GM12873 (cell line): ENCODE results near the gene GRK1.

Experiments used
- TF ChIP-seq, protein P1 (sequence below): IDR thresholded peaks from 2 replicates; pipeline ENCODE4 v1.5.1; 2012; ENCODE audit warnings: low read depth, mild to moderate bottlenecking, moderate library complexity, low read length, control low read depth; ENCODE audit not compliant: insufficient read depth; ENCODE audit errors: missing control alignments

GRK1 gene

DNA sequence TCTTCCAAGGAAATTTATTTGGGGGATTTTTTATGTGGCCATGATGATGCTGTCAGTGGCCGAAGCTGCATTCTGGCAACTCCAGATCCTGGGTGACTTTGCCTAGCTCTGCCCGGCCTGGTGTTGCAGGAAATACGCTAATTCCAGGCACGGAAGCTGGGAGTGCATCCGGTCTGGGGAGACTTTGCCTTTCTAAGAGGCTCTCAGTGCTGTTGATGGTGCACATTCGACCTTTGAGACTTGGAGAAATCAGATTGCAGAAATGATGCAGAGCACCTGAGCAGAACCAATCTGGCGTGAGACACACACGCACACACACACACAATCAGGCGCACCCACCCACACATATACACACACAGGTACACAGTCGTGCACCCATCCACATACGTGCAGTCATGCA lies 86.2 kb downstream of the GRK1 start:
- TF ChIP-seq, protein P1, sequence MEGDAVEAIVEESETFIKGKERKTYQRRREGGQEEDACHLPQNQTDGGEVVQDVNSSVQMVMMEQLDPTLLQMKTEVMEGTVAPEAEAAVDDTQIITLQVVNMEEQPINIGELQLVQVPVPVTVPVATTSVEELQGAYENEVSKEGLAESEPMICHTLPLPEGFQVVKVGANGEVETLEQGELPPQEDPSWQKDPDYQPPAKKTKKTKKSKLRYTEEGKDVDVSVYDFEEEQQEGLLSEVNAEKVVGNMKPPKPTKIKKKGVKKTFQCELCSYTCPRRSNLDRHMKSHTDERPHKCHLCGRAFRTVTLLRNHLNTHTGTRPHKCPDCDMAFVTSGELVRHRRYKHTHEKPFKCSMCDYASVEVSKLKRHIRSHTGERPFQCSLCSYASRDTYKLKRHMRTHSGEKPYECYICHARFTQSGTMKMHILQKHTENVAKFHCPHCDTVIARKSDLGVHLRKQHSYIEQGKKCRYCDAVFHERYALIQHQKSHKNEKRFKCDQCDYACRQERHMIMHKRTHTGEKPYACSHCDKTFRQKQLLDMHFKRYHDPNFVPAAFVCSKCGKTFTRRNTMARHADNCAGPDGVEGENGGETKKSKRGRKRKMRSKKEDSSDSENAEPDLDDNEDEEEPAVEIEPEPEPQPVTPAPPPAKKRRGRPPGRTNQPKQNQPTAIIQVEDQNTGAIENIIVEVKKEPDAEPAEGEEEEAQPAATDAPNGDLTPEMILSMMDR: no peak

DNA sequence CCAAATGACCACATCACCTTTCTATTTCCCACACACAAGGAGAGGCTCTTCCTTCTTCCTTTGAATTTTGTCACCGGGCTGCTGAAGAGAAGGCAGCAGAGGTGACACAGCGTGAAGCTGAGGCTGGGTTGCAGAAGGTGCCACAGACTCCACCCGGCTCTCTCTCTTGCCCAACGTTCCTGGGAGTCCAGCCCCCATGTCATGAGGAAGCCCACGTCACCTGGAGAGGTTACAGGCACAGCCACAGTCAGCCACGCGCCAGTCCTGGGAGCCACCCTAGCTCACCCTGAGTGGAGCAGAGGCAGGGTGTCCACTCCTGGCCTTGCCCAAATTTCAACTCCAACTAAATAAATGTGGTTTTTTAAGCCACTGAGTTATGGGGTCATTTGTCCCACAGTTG lies 87.2 kb downstream of the GRK1 start:
- TF ChIP-seq, protein P1: no peak

DNA sequence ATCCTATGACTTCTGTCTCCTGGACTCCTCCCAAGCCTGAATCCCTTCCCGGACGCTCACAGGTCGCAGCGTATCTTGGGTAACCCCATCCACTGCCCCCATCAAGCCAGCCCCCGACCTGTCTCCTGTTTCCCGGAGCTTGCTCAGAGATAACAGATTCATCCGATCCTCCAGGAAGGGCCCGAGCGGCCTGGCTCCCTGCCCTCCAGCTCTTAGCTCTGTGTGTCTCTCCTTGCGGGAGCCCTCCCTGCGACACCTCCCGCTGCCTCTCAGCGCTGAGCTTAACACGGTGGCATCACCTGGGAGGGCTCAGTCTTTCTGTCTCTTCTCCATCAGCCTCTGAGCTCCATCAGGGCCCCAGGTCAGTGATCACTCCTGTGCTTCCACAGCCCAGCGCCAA lies 87.7 kb downstream of the GRK1 start:
- TF ChIP-seq, protein P1: no peak

DNA sequence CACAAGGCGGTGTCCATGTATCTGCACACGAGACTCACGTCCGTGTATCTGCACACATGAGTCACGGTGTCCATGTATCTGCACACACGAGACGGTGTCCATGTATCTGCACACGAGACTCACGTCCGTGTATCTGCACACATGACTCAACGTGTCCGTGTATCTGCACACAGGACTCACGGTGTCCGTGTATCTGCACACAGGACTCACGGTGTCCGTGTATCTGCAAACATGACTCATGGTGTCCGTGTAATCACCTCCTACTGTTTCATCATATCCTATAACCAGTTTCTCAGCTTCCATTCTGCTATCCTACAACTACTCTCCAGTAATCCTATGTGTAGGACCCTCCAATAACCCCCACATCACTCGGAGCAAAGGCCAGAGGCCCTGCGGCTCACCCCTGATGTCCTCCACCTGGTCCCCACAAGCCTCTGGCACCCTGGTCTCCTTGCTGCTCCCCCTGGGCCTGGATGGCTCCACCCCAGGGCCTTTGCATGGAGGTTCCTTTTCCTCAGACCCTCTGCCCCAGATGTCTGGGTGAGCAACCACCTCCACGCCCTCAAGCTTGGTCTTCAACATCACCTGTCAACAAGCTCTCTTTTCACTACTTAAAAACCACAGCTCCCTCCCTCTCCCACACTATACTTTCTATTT lies 89.5 kb downstream of the GRK1 start:
- TF ChIP-seq, protein P1: no peak

DNA sequence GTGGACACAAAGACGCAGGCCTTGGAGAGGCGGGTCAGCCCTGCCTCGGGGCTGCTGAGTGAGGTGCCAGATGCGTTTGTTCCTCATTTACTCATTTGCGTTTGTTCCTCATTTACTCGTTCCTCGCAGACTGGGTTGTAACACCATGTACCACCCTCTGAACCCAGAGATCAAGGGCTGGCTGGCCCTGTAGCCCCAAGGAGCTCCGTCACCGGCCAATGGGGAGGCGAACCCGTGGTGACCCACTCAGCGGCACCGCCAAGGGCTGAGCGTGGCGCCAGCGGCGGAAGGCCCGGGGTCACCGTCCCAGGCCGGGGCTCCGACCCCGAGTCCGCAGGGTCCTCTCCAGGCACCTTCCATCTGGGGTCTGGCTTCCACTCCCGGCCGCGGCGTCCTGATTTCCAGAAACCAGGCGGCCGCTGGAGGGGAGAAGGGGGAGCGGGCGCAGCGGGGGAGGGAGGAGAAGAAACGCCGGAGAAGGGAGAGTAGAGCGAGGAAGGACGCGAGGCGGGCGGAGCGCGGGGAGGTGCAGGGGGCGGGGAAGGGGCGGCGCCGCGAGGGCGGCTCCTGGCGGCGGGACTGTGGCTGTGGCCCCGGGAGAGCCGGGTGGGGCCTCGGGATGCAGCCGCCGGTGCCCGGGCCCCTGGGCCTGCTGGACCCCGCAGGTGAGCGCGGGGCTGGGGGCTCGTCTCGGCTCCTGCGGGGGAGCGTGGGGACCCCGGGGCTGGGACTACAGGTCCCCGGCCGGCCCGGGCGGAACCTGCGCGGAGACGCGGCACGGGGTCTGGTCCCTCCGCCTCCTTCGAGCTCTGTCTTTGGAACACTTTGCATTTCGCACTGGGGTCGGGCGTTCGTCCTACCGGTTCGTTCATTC lies 91.9 kb downstream of the GRK1 start, which contains the start of gene TMEM255B:
Gene TMEM255B, plus strand, starts transcription at position 576 of the 874 bp plus-strand sequence. Its CDS starts 44 bp downstream, at position 620.
- TF ChIP-seq, protein P1: no peak

DNA sequence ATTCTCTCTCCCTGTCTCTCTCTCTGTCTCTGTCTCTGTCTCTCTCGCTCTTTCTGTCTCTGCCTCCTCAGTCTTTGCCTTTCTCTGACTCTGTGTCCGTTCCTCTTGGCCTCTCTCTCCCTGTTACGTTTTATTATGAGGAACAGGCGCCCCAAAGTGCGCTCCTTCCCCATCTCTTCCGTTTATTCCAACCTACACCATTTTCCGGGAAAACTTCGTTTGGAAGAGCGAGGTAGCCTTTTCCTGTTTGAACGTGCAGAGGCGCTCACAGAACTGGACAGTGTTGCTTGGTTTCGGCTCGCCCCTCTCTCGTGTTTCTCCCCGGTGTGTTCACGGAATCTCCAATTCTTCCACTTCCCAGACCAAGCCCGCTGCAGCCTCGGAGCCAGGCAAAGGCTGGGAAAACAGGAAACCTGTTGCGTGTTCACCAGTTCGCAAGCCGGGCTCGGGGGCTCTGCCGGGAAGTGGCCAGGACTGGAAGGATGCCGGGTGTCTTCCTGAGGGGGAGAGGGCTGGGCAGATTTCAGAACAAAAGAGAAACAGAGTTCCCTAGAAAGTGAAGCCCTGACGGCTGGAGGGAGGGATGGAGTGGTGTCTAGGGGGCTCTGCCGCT lies 92.6 kb downstream of the GRK1 start:
- TF ChIP-seq, protein P1: no peak

DNA sequence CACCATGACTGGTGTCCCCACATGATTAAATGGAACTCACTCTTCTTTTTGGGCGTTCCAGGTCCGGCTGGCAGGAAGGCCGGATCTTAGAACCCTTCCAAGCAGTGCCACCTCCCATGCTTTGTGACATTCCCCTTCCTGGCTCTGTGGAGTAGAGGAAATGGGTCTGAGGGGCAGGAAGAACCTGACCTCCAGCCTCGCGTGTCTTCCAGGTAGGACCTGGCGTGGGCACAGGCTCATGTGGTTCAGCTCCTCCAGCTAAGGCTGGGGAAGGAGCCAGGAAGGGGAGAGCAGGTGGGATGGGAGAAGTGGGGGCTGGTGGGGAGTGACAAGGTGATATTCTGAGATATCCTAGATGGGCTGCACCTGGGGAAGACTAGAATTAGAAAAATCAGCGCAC lies 94.1 kb downstream of the GRK1 start:
- TF ChIP-seq, protein P1: no peak
